M059J (cell line): ENCODE results near the gene GID8. TPM values are rescaled to one million over a fixed set of nuclear protein-coding genes. Genes with fewer than 3 reads are reported as not detected.
A peak's percentile ranks its signal among the peaks of the same experiment; 100 is the strongest.

Experiments used
- DNase-seq: peaks from one replicate; pipeline ENCODE4 v3.0.0-alpha.2; 2012; ENCODE audit warnings: low read depth
- total RNA-seq: library from RNA; depleted of rRNA; stranded (reverse); fragments of >200 nt; shearing (Covaris generic); gene quantifications from 2 replicates; pipeline ENCODE4 v1.2.3, GENCODE V29; 2014

GID8 gene
- total RNA-seq, 1 experiment from 2014 or later, result 40.4 TPM

GRCh38 chr20:62970307-62971210 lies 32.6 kb downstream of the GID8 start:
- peak; percentile 11 for DNase-seq

- no peak for DNase-seq
Observed at GRCh38 chr20:62971211-62971949, 33.4 kb downstream of the GID8 start.

GRCh38 chr20:62971950-62972844 lies 34.2 kb downstream of the GID8 start:
- DNase-seq, result peak; percentile 81

DNA sequence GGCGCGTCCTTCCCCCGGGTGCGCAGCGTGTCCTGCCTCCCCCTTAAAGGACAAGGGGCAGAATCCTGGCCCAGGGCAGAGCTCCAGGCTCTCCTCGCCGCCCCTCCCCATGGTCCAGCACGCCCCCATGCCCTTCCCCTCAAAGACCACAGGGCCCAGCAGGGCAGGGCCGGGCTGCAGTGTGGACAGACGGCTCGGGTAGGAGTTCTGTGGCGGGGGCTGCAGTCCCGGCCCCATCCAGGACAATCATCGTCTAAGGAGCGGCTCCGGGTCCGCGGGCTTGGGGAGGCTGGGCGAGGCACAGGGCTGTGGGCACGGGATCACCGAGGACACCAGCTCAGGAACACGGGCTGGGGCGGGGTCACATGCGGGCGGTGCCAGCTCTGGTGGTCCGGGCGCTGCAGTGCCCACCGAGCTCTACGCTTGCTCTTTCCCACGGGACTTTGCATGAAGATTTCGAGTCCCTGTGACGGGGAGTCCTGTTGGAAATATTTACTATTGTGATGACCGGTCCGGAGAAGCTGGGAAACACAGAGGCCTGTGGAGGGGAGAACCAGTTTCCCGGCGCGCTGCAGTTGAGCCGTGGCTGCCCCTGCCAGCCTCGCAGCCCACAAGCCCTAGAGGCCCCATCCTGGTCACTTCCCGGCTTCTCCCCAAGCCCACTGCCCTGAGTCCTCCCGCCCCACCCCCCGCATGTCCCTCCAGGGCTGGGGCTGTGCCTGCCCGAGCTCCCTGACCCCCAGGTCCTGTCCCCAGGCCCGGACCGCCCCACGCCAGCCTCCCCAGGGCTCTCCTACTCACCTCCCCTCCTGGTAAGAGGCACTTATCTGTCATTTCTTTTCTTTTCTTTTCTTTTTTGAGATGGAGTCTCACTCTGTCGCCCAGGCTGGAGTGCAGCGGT lies 35.1 kb downstream of the GID8 start:
- DNase-seq, result no peak

GRCh38 chr20:62975251-62975760 lies 37.4 kb downstream of the GID8 start:
- no peak for DNase-seq

- DNase-seq, result no peak
Observed at GRCh38 chr20:62975812-62976508, 38.0 kb downstream of the GID8 start.

DNA sequence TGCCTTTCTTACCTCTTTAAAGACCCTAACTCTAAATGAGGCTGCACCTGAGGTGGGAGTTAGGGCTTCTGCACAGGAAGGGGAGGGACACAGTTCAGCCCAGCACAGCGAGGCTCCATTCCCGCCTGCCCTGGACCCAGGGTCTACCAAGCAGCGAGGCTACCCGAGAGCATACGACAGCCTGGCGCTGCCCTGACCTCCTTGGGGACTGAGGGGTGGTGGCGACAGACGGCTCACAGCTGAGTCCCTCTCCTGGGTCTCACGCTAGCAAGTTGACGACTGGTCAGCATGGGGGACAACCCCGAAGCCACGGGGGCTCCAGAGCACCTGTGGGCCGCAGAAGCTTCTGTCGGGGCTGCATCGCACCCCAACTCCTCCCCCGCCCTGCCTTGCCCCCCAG lies 38.9 kb downstream of the GID8 start:
- no peak for DNase-seq

GRCh38 chr20:62977613-62978560 lies 39.9 kb downstream of the GID8 start:
- DNase-seq, result peak; percentile 27

DNA sequence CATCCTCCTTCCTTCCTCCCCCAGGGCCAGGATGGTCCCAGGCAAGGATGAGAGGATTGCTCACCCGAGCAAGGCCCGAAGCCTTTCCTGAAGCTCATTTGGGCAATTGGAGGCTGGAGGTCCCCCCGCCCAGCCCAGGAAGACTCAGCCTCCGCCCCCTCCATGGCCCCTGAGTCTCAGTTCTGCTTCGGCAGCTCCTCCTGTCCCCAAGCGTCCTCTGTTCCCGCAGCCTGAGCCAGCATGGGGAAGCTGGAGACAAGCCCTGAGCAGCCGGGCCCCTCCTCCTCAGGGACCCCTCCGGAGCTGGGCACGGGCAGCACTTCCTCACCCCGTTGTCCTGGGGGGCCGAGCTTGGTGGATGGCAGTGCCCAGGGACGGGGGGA lies 40.6 kb downstream of the GID8 start:
- no peak for DNase-seq

- no peak for DNase-seq
Observed at GRCh38 chr20:62979310-62979709, 41.4 kb downstream of the GID8 start.

GRCh38 chr20:62979876-62980373 lies 42.0 kb downstream of the GID8 start:
- DNase-seq, result no peak

GRCh38 chr20:62980380-62980960 lies 42.5 kb downstream of the GID8 start:
- DNase-seq, result no peak

- peak; percentile 41 for DNase-seq
Observed at GRCh38 chr20:62980970-62981369, 43.0 kb downstream of the GID8 start.

DNA sequence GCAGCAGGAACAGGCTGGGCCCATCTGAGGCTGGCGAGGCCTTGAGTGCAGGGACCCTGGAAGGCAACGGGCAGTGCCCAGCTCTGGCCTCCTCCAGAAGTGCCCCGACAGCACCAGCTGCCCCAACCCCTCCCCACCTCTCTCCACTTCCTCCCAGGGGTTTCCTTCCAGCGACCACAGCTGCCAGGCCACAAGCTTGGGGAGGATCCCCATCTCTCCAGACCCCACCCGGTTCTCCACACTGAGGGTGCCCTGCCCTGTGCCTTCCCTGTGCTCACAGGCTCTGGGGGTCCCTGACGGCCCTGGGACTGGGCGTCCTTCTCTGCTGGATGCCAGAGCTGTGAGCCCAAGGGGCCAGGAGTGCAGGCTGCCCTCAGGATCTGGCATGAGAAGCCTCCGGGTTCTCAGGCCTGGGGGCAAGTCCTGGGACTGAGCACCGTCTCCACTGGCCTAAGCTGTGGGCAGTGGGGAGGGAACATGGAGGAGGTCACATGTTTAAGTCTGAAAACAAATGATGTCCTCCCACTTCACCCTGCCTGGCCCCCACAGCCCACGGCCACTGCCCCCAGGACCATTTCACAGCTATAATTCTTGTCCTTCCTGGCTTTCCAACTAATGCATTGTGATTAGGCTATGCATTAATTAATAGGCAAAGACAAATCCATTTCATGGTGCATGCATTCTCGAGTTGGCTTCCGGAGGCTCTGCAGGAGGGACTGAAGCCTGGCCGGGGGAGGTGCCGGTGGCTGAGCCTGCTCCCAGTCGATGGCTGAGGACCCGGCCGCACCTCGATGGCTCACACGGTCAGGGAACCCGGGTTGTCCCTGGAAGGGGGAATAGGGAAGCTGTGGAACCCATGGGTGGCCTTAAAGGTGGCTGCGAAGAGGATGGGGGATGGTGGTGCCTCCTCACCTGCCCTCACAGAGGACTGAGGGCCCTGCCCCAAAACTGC lies 44.5 kb downstream of the GID8 start:
- DNase-seq, result no peak

GRCh38 chr20:62983210-62983609 lies 45.3 kb downstream of the GID8 start:
- no peak for DNase-seq

DNA sequence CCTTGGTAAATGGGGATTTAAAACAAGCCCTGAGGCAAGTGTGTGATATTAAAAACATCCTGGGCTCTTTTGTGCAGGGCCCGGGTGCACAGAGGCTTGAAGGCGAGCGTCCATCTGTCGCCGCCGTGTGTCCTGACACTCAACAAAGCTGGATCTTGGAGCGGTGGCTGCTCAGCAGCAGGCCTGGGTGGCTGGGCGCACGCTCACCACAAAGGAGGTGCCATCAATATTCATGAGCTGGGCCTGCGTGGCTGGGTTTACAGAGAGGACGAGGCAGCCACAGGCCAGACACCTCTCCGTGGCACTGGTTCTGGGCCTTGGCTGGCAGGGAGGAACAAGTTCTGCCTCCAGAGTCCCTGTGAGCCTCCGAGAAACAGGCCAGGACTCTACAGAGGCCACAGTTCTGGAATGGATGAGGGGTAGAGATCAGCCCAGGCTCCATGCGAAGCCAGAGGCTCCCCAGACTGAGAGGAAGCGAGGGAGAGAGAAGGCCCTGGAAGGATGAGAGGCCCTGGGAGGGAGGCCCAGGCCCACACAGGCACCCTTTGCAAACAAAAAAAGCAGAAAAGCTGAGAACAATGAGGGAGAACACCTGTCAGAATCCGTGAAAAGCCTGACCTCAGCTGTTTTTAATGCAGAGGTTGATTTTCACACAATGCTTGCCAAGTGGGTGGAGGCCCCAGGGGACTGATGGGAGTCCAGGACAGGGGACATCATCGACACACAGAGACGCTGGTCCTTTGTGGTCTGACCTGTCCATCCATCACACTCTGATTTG lies 46.9 kb downstream of the GID8 start:
- DNase-seq, result no peak
